GM12878 (cell line): ENCODE results near the gene ZNF335. TPM values are rescaled to one million over a fixed set of nuclear protein-coding genes. Genes with fewer than 3 reads are reported as not detected.

ENCODE experiments used
- ATAC-seq: fragments of 200-7000 bp; cut with Tn5 transposase; 3 replicates; pipeline ENCODE4 v1.9.1; 2020; ENCODE audit warnings: mild to moderate bottlenecking, moderate library complexity
- BruUV-seq: library from RNA; stranded (reverse); fragments of 400-500 nt; replicated peaks from 2 replicates; lab custom pipeline; 2021; lab: Mats Ljungman, UMichigan
- CTCF ChIA-PET: fragments of 300-600 bp; sonication (Branson Sonifier 250); formaldehyde crosslinking; extraction: SDS; loops from one replicate; lab custom pipeline; 2021; ENCODE audit warnings: inconsistent platforms; lab: Yijun Ruan, JAX
- POLR2A ChIA-PET: fragments of 350-600 bp; formaldehyde crosslinking; extraction: SDS; loops from one replicate; lab custom pipeline; 2021; ENCODE audit warnings: inconsistent platforms; lab: Charles Lee
- RAD21 ChIA-PET: fragments of 300-600 bp; sonication (Branson Sonifier 250); formaldehyde crosslinking; loops from one replicate; lab custom pipeline; 2023; ENCODE audit warnings: antibody characterized with exemption; ENCODE audit not compliant: unreplicated experiment; lab: Charles Lee
- SMC1A ChIA-PET: fragments of 300-600 bp; sonication (Branson Sonifier 250); formaldehyde crosslinking; loops from one replicate; lab custom pipeline; 2023; ENCODE audit not compliant: unreplicated experiment, uncharacterized antibody; lab: Charles Lee
- DNase-seq: peaks from one replicate; pipeline ENCODE4 v3.0.0-alpha.2; 2011; ENCODE audit warnings: low read depth, low spot score
- FAIRE-seq: peaks from 3 replicates; lab custom pipeline; 2011; peaks lifted over from hg19 to GRCh38; lab: Jason Lieb, UNC
- H2AFZ ChIP-seq: 2 replicates; pipeline ENCODE4 v1.6.0; 2011; ENCODE audit warnings: low read depth, low read length, control low read depth; ENCODE audit not compliant: control insufficient read depth
- H3K27ac ChIP-seq: 2 replicates; pipeline ENCODE4 v1.5.1; 2011; ENCODE audit warnings: control low read depth; ENCODE audit not compliant: control insufficient read depth, insufficient read depth
- H3K27me3 ChIP-seq, 2 experiments: replicated peaks in 1 of 2; 2 replicates each; pipeline versions ENCODE4 v1.6.0 to v1.6.1; 2011; ENCODE audit warnings: low read length in 1 of 2; ENCODE audit not compliant: control insufficient read depth in 2 of 2, insufficient read depth in 2 of 2
- H3K36me3 ChIP-seq, 2 experiments: 2 replicates each; pipeline ENCODE4 v1.5.1; 2011; ENCODE audit warnings: low read length in 1 of 2; ENCODE audit not compliant: control insufficient read depth in 2 of 2, insufficient read depth in 2 of 2
- H3K4me1 ChIP-seq: 2 replicates; pipeline ENCODE4 v1.6.1; 2011; ENCODE audit warnings: mild to moderate bottlenecking, low read length, moderate library complexity, mixed read lengths; ENCODE audit not compliant: control insufficient read depth, insufficient read depth
- H3K4me2 ChIP-seq: 2 replicates; pipeline ENCODE4 v1.6.0; 2011; ENCODE audit warnings: control low read depth; ENCODE audit not compliant: control insufficient read depth, insufficient read depth
- H3K4me3 ChIP-seq: fragments of 200-600 bp; sonication (generic); 2 replicates; pipeline ENCODE4 v1.5.1; 2016
- H3K79me2 ChIP-seq: 2 replicates; pipeline ENCODE4 v1.6.0; 2011; ENCODE audit warnings: low read length; ENCODE audit not compliant: control insufficient read depth, insufficient read depth
- H3K9ac ChIP-seq: 2 replicates; pipeline ENCODE4 v1.8.0; 2011; ENCODE audit warnings: low read length, control low read depth, mixed read lengths; ENCODE audit not compliant: control insufficient read depth, insufficient read depth
- H3K9me3 ChIP-seq: replicated peaks from 3 replicates; pipeline ENCODE4 v1.5.1; 2011; ENCODE audit warnings: mild to moderate bottlenecking, low read length; ENCODE audit not compliant: control insufficient read depth, insufficient read depth
- H4K20me1 ChIP-seq: 2 replicates; pipeline ENCODE4 v1.6.0; 2011; ENCODE audit not compliant: control insufficient read depth, insufficient read depth
- BHLHE40 ChIP-seq, 2 experiments: fragments of 450-650 bp in 1 of 2; IDR thresholded peaks; 2 replicates each; pipeline ENCODE4 v1.6.1; 2011 to 2017; ENCODE audit warnings: low read depth in 2 of 2, borderline replicate concordance in 1 of 2, improper control_type of control experiment in 1 of 2, low read length in 1 of 2, mild to moderate bottlenecking in 1 of 2
- CBX3 ChIP-seq: fragments of 200-600 bp; sonication (generic); IDR thresholded peaks from 2 replicates; pipeline ENCODE4 v1.6.1; 2016; ENCODE audit warnings: low read depth, borderline replicate concordance
- CREB1 ChIP-seq: IDR thresholded peaks from 2 replicates; pipeline ENCODE4 v1.6.1; 2012; ENCODE audit warnings: low read depth, mild to moderate bottlenecking, inconsistent platforms
- DPF2 ChIP-seq: fragments of 450-650 bp; IDR thresholded peaks from 2 replicates; pipeline ENCODE4 v1.6.1; 2017; ENCODE audit warnings: mild to moderate bottlenecking
- ETV6 ChIP-seq, 2 experiments: fragments of 450-650 bp in 1 of 2; IDR thresholded peaks in 1 of 2; conservative IDR thresholded peaks in 1 of 2; 2 replicates each; pipeline ENCODE4 v1.6.1; 2014; ENCODE audit warnings: antibody characterized with exemption in 1 of 2, borderline replicate concordance in 1 of 2, low read depth in 1 of 2, mild to moderate bottlenecking in 1 of 2, moderate library complexity in 1 of 2
- IKZF2 ChIP-seq, 2 experiments: fragments of 450-650 bp; IDR thresholded peaks; 2 replicates each; pipeline ENCODE4 v1.6.1; 2017; ENCODE audit warnings: mild to moderate bottlenecking in 2 of 2, moderate library complexity in 2 of 2
- MEF2B ChIP-seq: fragments of 450-650 bp; IDR thresholded peaks from 2 replicates; pipeline ENCODE4 v1.6.1; 2018; ENCODE audit warnings: mild to moderate bottlenecking, moderate library complexity; ENCODE audit not compliant: partially characterized antibody, poor library complexity, severe bottlenecking
- NFXL1 ChIP-seq: fragments of 450-650 bp; IDR thresholded peaks from 2 replicates; pipeline ENCODE4 v1.6.1; 2017; ENCODE audit warnings: antibody characterized with exemption, mild to moderate bottlenecking, borderline replicate concordance
- RAD51 ChIP-seq: fragments of 450-650 bp; IDR thresholded peaks from 2 replicates; pipeline ENCODE4 v1.6.1; 2016; ENCODE audit warnings: moderate library complexity, mild to moderate bottlenecking, inconsistent platforms
- USF1 ChIP-seq: IDR thresholded peaks from 2 replicates; pipeline ENCODE4 v1.6.1; 2011; ENCODE audit warnings: borderline replicate concordance, low read depth, mild to moderate bottlenecking, moderate library complexity, mixed read lengths, low read length; ENCODE audit not compliant: insufficient read depth; ENCODE audit errors: extremely low read length
- ZBTB4 ChIP-seq: fragments of 450-650 bp; formaldehyde crosslinking; IDR thresholded peaks from 2 replicates; pipeline ENCODE4 v1.4.0; 2022; ENCODE audit warnings: mild to moderate bottlenecking, moderate library complexity
- ZBTB40 ChIP-seq: fragments of 450-650 bp; IDR thresholded peaks from 2 replicates; pipeline ENCODE4 v1.6.1; 2016; ENCODE audit warnings: mild to moderate bottlenecking, moderate library complexity, borderline replicate concordance
- WGBS: methylation state at CpG from one replicate; pipeline ENCODE4 v1.1.6; 2016; ENCODE audit warnings: low lambda C conversion rate; ENCODE audit not compliant: insufficient replicate concordance, insufficient coverage; ENCODE audit errors: missing lambda C conversion rate; 5-methylcytosine and 5-hydroxymethylcytosine counted together
- in situ Hi-C: fragments of 300-500 bp; cut with MboI; formaldehyde crosslinking; loops from 9 replicates; pipeline ENCODE4 v1.14.3; 2018; ENCODE audit warnings: mixed read lengths
- intact Hi-C: fragments of 100-400 bp; cut with micrococcal nuclease; formaldehyde crosslinking; loops from one replicate; pipeline ENCODE4 v1.14.2; 2022; ENCODE audit not compliant: unreplicated experiment
- polyA plus RNA-seq, 11 experiments: library from polyadenylated mRNA; depleted of rRNA in 4 of 11; unstranded in 6 of 11; stranded (reverse) in 5 of 11; fragments of >200 nt; fragmentation: Nextera tagmentation in 4 of 11; fragmentation: Illumina TruSeq in 1 of 11; extraction: Ambion mirVana in 4 of 11; extraction: Trizol in 1 of 11; gene quantifications; 1 replicate in 1 of 11; 2 replicates in 10 of 11; pipeline versions ENCODE4 v1.2.1 to v1.2.3, GENCODE V29; 2011 to 2016; ENCODE audit warnings: inconsistent platforms in 2 of 11, missing spikeins in 2 of 11, low read depth in 1 of 11
- total RNA-seq, 4 experiments: library from RNA; depleted of rRNA in 3 of 4; stranded (reverse); fragments of >200 nt in 3 of 4; fragmentation: Illumina TruSeq in 1 of 4; extraction: Trizol in 1 of 4; gene quantifications; 2 replicates each; pipeline versions ENCODE4 v1.2.1 to v1.2.3, GENCODE V29; 2013 to 2021

Gene ZNF335
- total and polyA plus RNA-seq, 10 of the 15 experiments (the other 5 are each of a cell fraction or from before 2014, with no cell fraction given): 0.74 to 30.1 (median 14.5) TPM

GRCh38 chr20:45911486-45912343, 60.3 kb downstream of the ZNF335 start, which contains the start of gene PLTP:
Gene PLTP (minus strand): TSS chr20:45912155. CDS start chr20:45911452, 703 bp downstream.
- CTCF ChIA-PET: interaction anchor here (1.1 to 3.1 kb wide), 3 partner anchors 21 to 58 kb away, joined by 5 to 19 read pairs (median 8); partner anchors contain the start of genes CTSA, NEURL2 and PCIF1
- TF ChIP-seq ETV6 (conservative IDR thresholded peaks at IDR 0.05 in 1 of 2, IDR thresholded peaks at IDR 0.05 in 1 of 2; ENCODE audit: borderline replicate concordance in 1 of 2, low read depth in 1 of 2) (no peak), NFXL1 (no peak), DPF2 (no peak), ZBTB4 (CRISPR knock-in tag) (0 out of 2 replicates have a peak, but pooled peaks have one; percentile 16), IKZF2 (IDR thresholded peaks at IDR 0.05) (0 out of 4 replicates have a peak, but pooled peaks of 1 of the 2 experiments have one; percentile 6), BHLHE40 (IDR thresholded peaks at IDR 0.05; ENCODE audit: borderline replicate concordance in 1 of 2, low read depth in 2 of 2, low read length in 1 of 2) (peak; percentile 5 to 52; a peak in 2 of 4 replicates), RAD51 (peak; percentile 50; the same call in 1 of the 2 replicates), CREB1 (no peak), MEF2B (no peak), ZBTB40 (peak; percentile 32; the same call in 1 of the 2 replicates), USF1 (peak; percentile 81), CBX3 (no peak)

More at GRCh38 chr20:45911486-45912343, 60.3 kb downstream of the ZNF335 start, which contains the start of gene PLTP:
- peak; percentile 32 for ATAC-seq
- Histone ChIP-seq H3K27ac (peak within 1 kb of the TSS; percentile 61; the same call in 1 of the 2 replicates), H2AFZ (peak within 1 kb of the TSS; percentile 90), H3K4me3 (peak within 1 kb of the TSS; percentile 77), H3K9me3 (no peaks in the 10 kb centered on the region), H3K36me3 (no peaks in the 10 kb centered on the region), H4K20me1 (no peaks in the 10 kb centered on the region), H3K79me2 (no peaks in the 10 kb centered on the region), H3K9ac (peak within 1 kb of the TSS; percentile 64), H3K4me1 (peaks cover 15% of the 10 kb centered on the region), H3K27me3 (no peaks in the 10 kb centered on the region), H3K4me2 (peak within 1 kb of the TSS; percentile 99)
- no peak for FAIRE-seq
- no peak for DNase-seq
- intact Hi-C loops: no loop called here
- RAD21 ChIA-PET: interaction anchor here (0.6 to 2.0 kb wide), 3 partner anchors 21 to 1439 kb away, joined by 3 to 13 read pairs (median 3); partner anchors contain the start of genes CTSA and NEURL2
- POLR2A ChIA-PET: interaction anchor here (0.6 to 3.9 kb wide), 6 partner anchors 10 to 1528 kb away, joined by 3 to 32 read pairs (median 5); partner anchors contain the start of gene PCIF1
- WGBS: under 1% methylated on average over 58 of the region's 58 CpGs
- SMC1A ChIA-PET: interaction anchor here (1.1 to 3.5 kb wide), 2 partner anchors 20 to 49 kb away, joined by 3 to 12 read pairs; partner anchors contain the start of genes CTSA and NEURL2
- in situ Hi-C loops: no loop called here
- BruUV-seq: TSS peak; percentile 95
